Nephron (organoid): ENCODE measurements around the gene LEFTY1.
"Not testable (repeated sequence)": the region's sequence is repeated elsewhere in the genome, so short reads cannot be mapped to it uniquely, and the experiment has no call there.

Experiments used
- H3K27ac Mint-ChIP-seq, 3 experiments: 2 replicates each; pipeline ENCODE4 v1.8.0; 2020; ENCODE audit warnings: mixed read lengths in 3 of 3, mild to moderate bottlenecking in 2 of 3, moderate library complexity in 1 of 3
- H3K27me3 Mint-ChIP-seq: 2 replicates; pipeline ENCODE4 v1.8.0; 2021; ENCODE audit warnings: low read depth, mild to moderate bottlenecking, moderate library complexity, mixed read lengths
- H3K36me3 Mint-ChIP-seq: 2 replicates; pipeline ENCODE4 v1.8.0; 2020; ENCODE audit warnings: low read depth, mixed read lengths
- H3K4me1 Mint-ChIP-seq: 2 replicates; pipeline ENCODE4 v1.8.0; 2020; ENCODE audit warnings: mixed read lengths
- H3K4me3 Mint-ChIP-seq, 3 experiments: 2 replicates each; pipeline ENCODE4 v1.8.0; 2020; ENCODE audit warnings: mild to moderate bottlenecking in 3 of 3, mixed read lengths in 3 of 3, moderate library complexity in 2 of 3
- H3K9me3 Mint-ChIP-seq: 2 replicates; pipeline ENCODE4 v1.8.0; 2020; ENCODE audit warnings: mixed read lengths
- CTCF ChIP-seq, 3 experiments: fragments of 200-600 bp; sonication (generic); IDR thresholded peaks; one replicate each; pipeline ENCODE4 v1.5.0; 2021; ENCODE audit warnings: antibody characterized with exemption in 3 of 3; ENCODE audit not compliant: unreplicated experiment in 3 of 3

The LEFTY1 gene

GRCh38 chr1:225840713-225841112 lies 48.2 kb downstream of the LEFTY1 start:
- peaks cover 3% of the 10 kb centered on the region for H3K27me3 Mint-ChIP-seq
- no peak overlapping the region for H3K27ac Mint-ChIP-seq
- no peak for TF ChIP-seq CTCF (IDR thresholded peaks at IDR 0.05; ENCODE audit: unreplicated experiment in 3 of 3)
- H3K36me3 Mint-ChIP-seq, result peaks cover 42% of the 10 kb centered on the region
- H3K4me1 Mint-ChIP-seq, result peaks cover 16% of the 10 kb centered on the region
- no peaks in the 10 kb centered on the region for H3K9me3 Mint-ChIP-seq
- H3K4me3 Mint-ChIP-seq, result no peak overlapping the region

DNA sequence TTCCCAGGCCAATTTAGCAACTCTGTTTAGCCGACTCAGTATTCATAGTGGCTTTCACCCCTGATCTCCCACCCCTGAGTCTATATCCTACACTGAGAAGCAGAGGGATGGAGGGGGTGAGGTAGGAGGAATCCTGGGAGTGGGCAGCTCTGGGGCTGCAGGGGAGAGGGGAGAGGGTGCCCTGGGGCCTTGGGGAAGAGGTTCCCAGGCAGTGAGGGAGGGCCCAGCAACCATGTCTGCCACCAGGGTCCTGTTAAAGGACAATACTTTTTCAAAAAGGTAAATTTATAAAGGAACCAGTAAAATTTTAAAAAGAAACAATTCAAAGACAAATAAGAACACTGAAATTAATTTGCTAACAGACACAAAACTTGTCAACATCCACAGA lies 48.7 kb downstream of the LEFTY1 start:
- Mint-ChIP-seq H3K27me3 (peaks cover 3% of the 10 kb centered on the region), H3K4me1 (peaks cover 19% of the 10 kb centered on the region), H3K36me3 (peaks cover 44% of the 10 kb centered on the region), H3K27ac (peak overlapping the region in 1 of 3 experiments; percentile 37), H3K4me3 (no peak overlapping the region), H3K9me3 (no peaks in the 10 kb centered on the region)
- TF ChIP-seq CTCF (IDR thresholded peaks at IDR 0.05; ENCODE audit: unreplicated experiment in 3 of 3), result no peak

DNA sequence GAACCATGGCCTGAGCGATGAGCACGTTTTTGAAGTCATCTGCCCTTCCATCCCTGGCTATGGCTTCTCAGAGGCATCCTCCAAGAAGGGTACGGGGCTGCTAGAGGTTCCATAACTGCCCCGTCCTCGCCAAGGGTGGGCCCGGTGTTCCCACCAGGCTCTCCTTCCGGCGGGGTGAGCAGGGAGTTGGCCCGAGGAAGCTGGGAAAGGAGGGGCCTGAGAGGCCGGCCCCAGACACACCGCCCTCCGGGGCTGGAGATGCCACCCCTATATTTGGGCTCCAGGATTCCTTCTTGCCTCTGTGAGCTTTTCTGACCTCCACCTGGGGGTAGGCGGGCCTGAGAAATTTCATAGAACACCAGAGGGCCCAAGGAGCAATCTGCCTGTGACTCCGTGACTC lies 50.2 kb downstream of the LEFTY1 start:
- TF ChIP-seq CTCF (IDR thresholded peaks at IDR 0.05; ENCODE audit: unreplicated experiment in 3 of 3), result no peak
- Mint-ChIP-seq H3K27me3 (peaks cover 3% of the 10 kb centered on the region), H3K4me3 (no peak overlapping the region), H3K36me3 (peaks cover 42% of the 10 kb centered on the region), H3K4me1 (peaks cover 24% of the 10 kb centered on the region), H3K9me3 (no peaks in the 10 kb centered on the region), H3K27ac (no peak overlapping the region)

- Mint-ChIP-seq H3K36me3 (peaks cover 55% of the 10 kb centered on the region), H3K4me1 (peaks cover 23% of the 10 kb centered on the region), H3K27ac (peak overlapping the region in 2 of 3 experiments; percentile 89 to 96)
- not testable (repeated sequence) for H3K27me3 Mint-ChIP-seq, H3K9me3 Mint-ChIP-seq, H3K4me3 Mint-ChIP-seq
Measured at GRCh38 chr1:225836296-225836695, 52.6 kb downstream of the LEFTY1 start.
